OCI-LY3 (cell line): ENCODE results near the gene SLFN5.

Experiments used
- H2AFZ ChIP-seq: fragments of 200-600, 300-600 bp; shearing (Covaris generic); 2 replicates; pipeline ENCODE4 v1.6.0; 2014; ENCODE audit warnings: antibody characterized with exemption, low read depth, low read length
- H3K27ac ChIP-seq: fragments of 200-600, 300-600 bp; sonication (generic); 2 replicates; pipeline ENCODE4 v1.5.1; 2014; ENCODE audit warnings: mild to moderate bottlenecking, low read length, moderate library complexity, mixed read lengths
- H3K27me3 ChIP-seq: fragments of 200-600, 300-600 bp; sonication (generic); 2 replicates; pipeline ENCODE4 v1.6.1; 2014; ENCODE audit warnings: low read depth, low read length, mixed read lengths
- H3K36me3 ChIP-seq: fragments of 200-600, 300-600 bp; sonication (generic); replicated peaks from 2 replicates; pipeline ENCODE3; 2014; ENCODE audit warnings: low read depth, low read length, mixed read lengths
- H3K4me1 ChIP-seq: fragments of 300-600, 200-600 bp; sonication (generic); 2 replicates; pipeline ENCODE4 v1.6.1; 2014; ENCODE audit warnings: low read length, mixed read lengths
- H3K4me2 ChIP-seq: fragments of 200-600, 300-600 bp; sonication (generic); 2 replicates; pipeline ENCODE4 v1.6.1; 2014; ENCODE audit warnings: low read length, mixed read lengths
- H3K4me3 ChIP-seq: fragments of 300-600, 200-600 bp; sonication (generic); 2 replicates; pipeline ENCODE4 v1.5.1; 2014; ENCODE audit warnings: antibody characterized with exemption, mild to moderate bottlenecking, low read length, moderate library complexity
- H3K79me2 ChIP-seq: fragments of 300-600, 200-600 bp; shearing (Covaris generic); 2 replicates; pipeline ENCODE4 v1.6.1; 2014; ENCODE audit warnings: mild to moderate bottlenecking, low read length, mixed read lengths
- H3K9ac ChIP-seq: fragments of 300-600, 200-600 bp; shearing (Covaris generic); 2 replicates; pipeline ENCODE4 v1.6.0; 2014; ENCODE audit warnings: mild to moderate bottlenecking, low read length, moderate library complexity
- H3K9me3 ChIP-seq: fragments of 200-600, 300-600 bp; shearing (Covaris generic); 2 replicates; pipeline ENCODE4 v1.6.1; 2014; ENCODE audit warnings: low read length, mixed read lengths; ENCODE audit not compliant: insufficient read depth
- H4K20me1 ChIP-seq: fragments of 200-600, 300-600 bp; sonication (generic); 2 replicates; pipeline ENCODE4 v1.6.1; 2016; ENCODE audit warnings: low read length, mixed read lengths; ENCODE audit not compliant: insufficient read depth
- EZH2phosphoT487 ChIP-seq: fragments of 200-600 bp; shearing (Covaris generic); IDR thresholded peaks from 2 replicates; pipeline ENCODE4 v1.6.1; 2018; ENCODE audit warnings: antibody characterized with exemption, mixed run types, low read depth
- TF ChIP-seq, protein P1 (sequence below): fragments of 200-600, 300-600 bp; sonication (generic); IDR thresholded peaks from 2 replicates; pipeline ENCODE4 v1.5.1; 2014; ENCODE audit warnings: antibody characterized with exemption, low read length, low read depth

Gene SLFN5

DNA sequence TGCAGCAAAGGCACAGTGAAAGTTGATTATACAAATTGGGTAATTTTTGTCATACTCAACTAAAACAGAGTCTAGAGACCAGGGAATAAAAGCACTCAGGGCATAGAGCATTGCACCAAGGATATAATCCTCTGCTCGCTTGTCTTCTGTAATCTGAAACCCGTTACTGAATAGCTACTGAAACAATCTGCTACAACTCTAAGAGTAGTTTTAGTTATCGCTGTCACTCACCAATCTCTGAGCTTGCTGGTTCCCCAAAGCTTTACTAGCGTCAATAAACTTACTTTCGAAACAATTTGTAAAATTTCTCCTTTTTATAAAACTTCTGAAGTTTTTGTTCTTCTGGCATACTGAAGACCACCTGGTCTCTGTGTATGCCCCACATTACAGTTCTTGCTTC lies 25.8 kb upstream of the SLFN5 start:
- Histone ChIP-seq H4K20me1 (no peaks in the 10 kb centered on the region), H3K4me2 (peak overlapping the region; percentile 63), H3K4me3 (peak overlapping the region; percentile 4; the same call in 1 of the 2 replicates), H3K79me2 (no peaks in the 10 kb centered on the region), H2AFZ (0 out of 2 replicates have a peak overlapping the region, but pooled peaks have one; percentile 29), H3K9me3 (no peaks in the 10 kb centered on the region), H3K27me3 (no peaks in the 10 kb centered on the region), H3K4me1 (peaks cover 47% of the 10 kb centered on the region), H3K36me3 (no peaks in the 10 kb centered on the region), H3K9ac (peak overlapping the region; percentile 17), H3K27ac (peak overlapping the region; percentile 10; the same call in 1 of the 2 replicates)
- TF ChIP-seq, protein P1, sequence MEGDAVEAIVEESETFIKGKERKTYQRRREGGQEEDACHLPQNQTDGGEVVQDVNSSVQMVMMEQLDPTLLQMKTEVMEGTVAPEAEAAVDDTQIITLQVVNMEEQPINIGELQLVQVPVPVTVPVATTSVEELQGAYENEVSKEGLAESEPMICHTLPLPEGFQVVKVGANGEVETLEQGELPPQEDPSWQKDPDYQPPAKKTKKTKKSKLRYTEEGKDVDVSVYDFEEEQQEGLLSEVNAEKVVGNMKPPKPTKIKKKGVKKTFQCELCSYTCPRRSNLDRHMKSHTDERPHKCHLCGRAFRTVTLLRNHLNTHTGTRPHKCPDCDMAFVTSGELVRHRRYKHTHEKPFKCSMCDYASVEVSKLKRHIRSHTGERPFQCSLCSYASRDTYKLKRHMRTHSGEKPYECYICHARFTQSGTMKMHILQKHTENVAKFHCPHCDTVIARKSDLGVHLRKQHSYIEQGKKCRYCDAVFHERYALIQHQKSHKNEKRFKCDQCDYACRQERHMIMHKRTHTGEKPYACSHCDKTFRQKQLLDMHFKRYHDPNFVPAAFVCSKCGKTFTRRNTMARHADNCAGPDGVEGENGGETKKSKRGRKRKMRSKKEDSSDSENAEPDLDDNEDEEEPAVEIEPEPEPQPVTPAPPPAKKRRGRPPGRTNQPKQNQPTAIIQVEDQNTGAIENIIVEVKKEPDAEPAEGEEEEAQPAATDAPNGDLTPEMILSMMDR: no peak
- no peak for TF ChIP-seq EZH2phosphoT487

DNA sequence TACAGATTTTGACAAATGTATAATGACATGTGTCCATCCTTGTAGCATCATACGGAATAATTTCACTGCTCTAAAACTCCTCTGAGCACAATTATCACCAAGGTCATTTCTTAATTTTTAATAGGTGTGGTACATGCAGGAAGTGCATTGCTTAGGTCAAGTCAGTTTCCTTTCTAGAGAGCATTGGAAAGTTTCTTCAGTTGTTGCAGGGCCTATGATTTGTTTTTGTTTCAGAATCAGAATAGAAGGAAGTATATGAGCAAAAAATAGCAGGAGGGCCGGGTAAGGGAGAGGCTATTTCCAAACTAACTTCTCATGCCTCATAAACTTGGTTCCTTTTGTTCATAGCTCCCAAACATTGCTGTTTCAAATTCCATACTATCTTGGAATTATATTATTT lies 24.0 kb upstream of the SLFN5 start:
- Histone ChIP-seq H3K27ac (no peak overlapping the region), H3K4me2 (0 out of 2 replicates have a peak overlapping the region, but pooled peaks have one; percentile 6), H3K27me3 (no peaks in the 10 kb centered on the region), H3K9ac (no peak overlapping the region), H3K4me1 (peaks cover 44% of the 10 kb centered on the region), H4K20me1 (no peaks in the 10 kb centered on the region), H3K36me3 (peaks cover 2% of the 10 kb centered on the region), H3K9me3 (peaks cover 8% of the 10 kb centered on the region), H3K4me3 (no peak overlapping the region), H2AFZ (peak overlapping the region; percentile 23; the same call in 1 of the 2 replicates), H3K79me2 (no peaks in the 10 kb centered on the region)
- TF ChIP-seq, protein P1: no peak
- TF ChIP-seq EZH2phosphoT487: no peak

DNA sequence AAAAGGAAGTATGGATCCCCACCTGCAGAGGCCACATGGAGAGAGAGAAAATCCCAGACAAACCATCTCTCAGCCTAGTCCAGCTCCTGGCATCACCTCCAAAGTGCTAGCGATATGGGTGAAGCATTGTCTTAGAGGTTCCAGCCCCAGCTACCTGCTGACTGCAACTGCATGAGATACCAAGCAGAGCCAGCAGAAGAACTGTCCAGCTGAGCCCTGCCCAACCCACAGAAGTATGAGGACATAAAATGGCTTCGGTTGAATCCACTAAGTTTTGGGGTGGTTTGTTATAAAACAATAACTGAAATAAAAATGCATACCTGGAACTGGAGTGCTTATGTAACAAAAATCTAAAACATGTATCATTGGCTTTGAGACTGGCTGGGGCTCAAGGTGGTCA lies 20.4 kb upstream of the SLFN5 start:
- peaks cover 2% of the 10 kb centered on the region for H3K36me3 ChIP-seq
- H3K4me3 ChIP-seq: no peak overlapping the region
- H3K79me2 ChIP-seq: no peaks in the 10 kb centered on the region
- H3K9ac ChIP-seq: no peak overlapping the region
- no peak overlapping the region for H3K4me2 ChIP-seq
- peaks cover 8% of the 10 kb centered on the region for H3K9me3 ChIP-seq
- H3K27me3 ChIP-seq: no peaks in the 10 kb centered on the region
- no peak overlapping the region for H3K27ac ChIP-seq
- no peak overlapping the region for H2AFZ ChIP-seq
- H3K4me1 ChIP-seq: peaks cover 10% of the 10 kb centered on the region
- TF ChIP-seq, protein P1: no peak
- no peak for TF ChIP-seq EZH2phosphoT487
- no peaks in the 10 kb centered on the region for H4K20me1 ChIP-seq

DNA sequence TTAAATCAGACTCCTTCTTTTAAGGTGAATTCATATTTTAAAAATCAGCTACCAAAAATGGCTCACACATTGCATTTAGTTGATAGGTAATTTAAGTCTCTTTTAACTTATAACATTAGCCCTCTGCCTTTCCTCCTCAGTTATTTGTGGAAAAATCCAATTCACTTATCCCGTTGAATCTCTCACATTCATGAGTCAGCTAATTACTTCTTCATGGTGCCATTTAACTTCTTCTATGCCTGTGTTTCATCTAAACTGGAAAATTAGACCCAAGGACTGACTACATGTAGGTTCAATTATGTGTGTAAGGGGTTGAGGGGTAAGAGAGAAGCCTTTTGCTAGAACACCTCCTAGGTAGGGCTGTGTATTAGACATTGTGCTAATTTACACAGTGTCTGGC lies 18.4 kb upstream of the SLFN5 start:
- Histone ChIP-seq H4K20me1 (no peaks in the 10 kb centered on the region), H3K9me3 (peaks cover 8% of the 10 kb centered on the region), H3K4me3 (no peak overlapping the region), H3K4me1 (no peaks in the 10 kb centered on the region), H3K27ac (no peak overlapping the region), H3K4me2 (no peak overlapping the region), H3K79me2 (no peaks in the 10 kb centered on the region), H3K27me3 (no peaks in the 10 kb centered on the region), H2AFZ (no peak overlapping the region), H3K9ac (no peak overlapping the region), H3K36me3 (peaks cover 2% of the 10 kb centered on the region)
- TF ChIP-seq, protein P1: no peak
- no peak for TF ChIP-seq EZH2phosphoT487
